CD4-positive, alpha-beta T cell treated with Interferon alpha-2 for 1 hour (primary cell): ENCODE data around the gene NHS.
A peak's percentile ranks its signal among the peaks of the same experiment; 100 is the strongest.

Experiments
- DNase-seq, 2 donors: peaks; one replicate each; pipeline ENCODE4 v3.0.0-alpha.2; 2020 to 2022

The NHS gene

DNA sequence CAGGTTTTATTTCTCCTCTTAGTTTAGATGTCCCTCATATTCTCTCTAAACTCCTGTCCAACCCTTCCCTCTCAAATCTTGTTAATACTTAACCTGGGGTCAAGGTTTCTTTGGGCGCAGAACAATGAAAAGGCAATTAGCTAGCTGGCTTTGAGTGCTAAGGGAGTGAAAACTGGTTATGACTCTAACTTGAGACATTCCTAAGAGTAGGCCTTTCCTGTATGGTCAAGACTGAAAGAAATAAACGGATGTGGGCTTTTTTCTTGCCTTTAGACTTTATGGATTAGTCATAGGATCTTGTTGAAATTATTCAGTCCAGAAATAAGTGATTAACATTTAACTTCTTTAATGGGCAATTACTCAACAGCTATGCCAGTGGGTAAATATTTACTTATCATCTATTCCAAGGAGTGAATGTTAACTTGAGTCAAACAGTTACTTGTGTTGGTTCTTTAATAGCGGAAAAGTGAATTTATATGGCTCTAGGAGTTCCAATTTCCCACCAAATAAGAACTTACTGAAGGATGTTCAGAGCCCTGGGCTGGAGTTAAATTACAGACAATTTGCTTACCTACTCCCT lies 220.5 kb downstream of the NHS start:
- no peak for DNase-seq

DNA sequence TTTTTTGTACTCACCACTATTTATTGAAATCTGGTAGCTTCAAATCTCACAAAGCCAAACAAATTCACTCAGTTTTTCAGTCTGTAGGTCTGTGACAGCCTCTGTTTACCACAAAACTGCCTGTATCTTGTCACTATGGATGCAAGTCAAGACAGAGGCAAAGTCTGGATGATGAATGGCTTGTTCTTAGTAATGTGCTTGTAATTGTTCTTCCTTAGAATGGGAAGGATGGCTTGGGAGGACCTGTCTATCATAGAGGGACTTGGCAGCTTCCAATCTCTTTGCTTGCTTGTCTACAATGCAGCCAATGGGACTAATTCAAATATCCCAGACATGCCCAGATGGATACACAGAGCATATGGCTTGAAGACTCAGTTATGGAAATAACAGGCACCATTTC lies 221.1 kb downstream of the NHS start:
- no peak for DNase-seq

DNA sequence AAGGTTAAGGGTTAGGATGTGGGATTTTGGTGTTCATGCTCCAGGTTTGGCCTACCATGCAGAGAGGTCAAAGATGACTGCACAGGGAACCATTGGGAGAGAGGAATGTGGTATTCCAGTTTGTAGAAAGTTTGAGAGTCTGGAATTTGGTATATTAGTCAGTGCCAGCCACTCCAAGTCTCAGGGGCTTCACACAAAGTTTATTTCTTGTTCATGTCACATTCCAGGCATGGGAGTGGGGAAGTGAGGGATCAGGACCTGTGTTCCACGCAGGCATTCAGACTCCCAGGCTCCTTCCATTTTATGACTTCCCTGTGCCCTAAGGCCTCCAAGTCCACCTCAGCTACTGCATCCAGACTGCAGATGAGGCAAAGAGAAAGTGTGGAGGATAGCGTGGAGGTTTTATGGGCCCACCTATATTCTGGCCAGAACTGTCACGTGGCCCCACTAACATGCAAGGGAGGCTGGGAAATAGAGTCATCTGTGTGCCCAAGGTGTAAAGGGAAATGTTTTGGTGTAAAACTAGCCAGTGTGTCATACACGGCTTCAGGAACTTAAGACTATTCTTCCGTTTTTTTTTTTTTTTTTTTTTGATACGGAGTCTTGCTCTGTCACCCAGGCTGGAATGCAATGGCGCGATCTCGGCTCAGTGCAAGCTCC lies 221.7 kb downstream of the NHS start:
- DNase-seq = no peak

DNA sequence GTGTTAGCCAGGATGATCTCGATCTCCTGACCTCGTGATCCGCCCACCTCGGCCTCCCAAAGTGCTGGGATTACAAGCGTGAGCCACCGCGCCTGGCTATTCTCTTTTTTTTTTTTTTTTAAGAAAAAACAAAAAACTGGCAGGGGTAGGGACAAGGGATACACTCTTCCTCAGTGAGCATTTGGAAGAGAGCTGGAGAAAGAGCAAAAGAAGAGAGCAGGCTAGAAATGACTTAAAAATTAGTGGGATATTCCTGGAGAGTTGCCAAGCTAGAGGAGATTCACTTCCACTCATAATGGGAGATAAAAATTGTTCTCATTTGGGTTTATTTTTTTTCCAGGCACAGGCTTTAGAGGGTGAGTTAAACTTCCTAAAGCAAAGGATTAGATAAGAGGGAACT lies 222.3 kb downstream of the NHS start:
- DNase-seq = no peak

- no peak for DNase-seq
These were observed 222.9 kb downstream of the NHS start for GRCh38 chrX:17597836-17598439.

DNA sequence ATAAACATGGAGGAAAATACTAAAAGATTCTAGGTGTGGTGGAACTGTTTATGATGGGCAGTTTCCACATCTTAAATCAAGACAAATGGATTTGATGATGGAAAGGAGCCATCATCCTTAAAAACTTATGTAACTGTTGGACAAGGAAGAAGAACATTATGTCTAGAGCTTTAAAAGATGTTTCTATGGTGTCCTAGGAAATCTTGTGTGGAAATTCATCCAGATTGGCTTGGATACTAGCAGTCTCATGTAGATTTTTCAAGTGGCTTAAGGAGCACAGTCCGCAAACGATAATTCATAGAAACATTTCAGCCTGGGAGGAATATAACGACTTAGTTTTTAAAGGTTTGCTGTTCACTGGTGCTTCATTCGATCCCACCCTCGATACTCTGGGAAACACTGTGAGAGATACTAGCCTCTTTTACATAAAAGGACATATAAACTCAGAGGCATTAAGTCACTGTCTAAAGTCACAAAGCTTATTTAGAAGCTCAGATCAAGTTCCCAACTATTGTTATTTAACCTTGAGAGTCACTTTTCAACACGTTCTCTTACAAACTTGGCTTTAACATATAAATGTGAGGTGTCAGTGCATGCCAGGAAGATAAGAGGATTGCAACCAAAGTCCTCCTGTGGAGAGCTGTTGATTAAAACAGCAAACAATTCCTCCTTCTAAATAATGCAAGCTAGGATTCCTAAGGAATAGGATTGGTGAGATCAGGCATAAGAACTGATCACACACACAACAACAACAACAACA lies 226.6 kb downstream of the NHS start:
- no peak for DNase-seq

DNA sequence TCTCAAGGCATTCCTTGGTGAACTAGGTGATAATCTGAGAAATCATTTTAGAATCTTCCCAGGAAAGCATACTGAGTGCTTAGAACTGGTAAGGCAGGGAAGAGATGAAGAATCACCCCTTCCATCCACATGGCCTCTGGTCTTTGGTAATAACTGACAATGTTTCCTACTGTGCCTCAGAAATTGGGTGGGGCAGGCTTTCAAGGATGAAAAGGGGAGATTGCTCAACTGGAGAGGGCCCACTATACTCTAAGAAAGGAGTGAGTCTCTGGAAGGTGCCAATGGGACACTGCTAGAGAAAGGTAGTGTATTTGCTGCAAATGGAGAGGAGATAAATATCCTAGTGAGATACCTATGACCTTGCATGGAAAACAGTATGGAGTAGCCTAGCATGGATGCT lies 227.2 kb downstream of the NHS start:
- no peak for DNase-seq

DNA sequence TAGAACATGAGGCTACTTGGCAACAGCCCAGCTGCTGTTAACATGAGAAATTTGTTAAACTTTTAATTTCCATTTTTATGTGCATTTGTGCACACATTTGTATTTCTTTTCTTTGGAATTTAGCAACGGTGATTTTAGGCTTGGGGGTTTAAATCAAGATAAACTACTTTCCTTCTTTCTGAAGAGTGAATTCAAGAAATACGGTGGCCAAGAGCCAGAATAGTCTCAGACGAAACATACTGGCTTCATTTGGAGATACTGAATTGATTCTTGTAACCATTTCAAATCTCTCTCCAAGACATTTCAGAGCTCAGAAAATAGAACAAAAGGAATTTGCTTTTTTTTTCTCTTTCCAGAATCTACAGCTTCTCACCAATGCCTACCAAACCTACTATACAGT lies 228.2 kb downstream of the NHS start:
- DNase-seq = no peak

DNA sequence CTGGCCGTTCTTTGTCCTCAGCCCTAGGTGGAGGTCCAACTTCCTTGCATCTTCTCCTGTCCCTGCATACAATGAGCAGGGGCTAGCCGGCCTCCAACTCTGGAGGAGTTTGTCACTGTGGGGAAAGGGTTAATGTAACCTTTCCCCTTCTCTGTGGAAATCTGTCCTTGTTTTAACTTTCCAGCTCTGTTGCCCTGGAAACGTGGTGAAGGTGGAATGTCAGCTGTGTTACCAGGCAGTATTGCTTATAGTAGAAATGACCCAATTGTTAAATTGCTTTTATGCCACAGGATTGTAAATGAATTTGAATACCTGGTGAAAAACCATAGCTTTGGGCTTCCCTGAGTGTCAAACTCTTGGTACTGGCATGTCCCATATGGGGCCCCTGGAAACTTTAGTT lies 230.7 kb downstream of the NHS start:
- DNase-seq = no peak

- no peak for DNase-seq
These were observed 231.2 kb downstream of the NHS start for GRCh38 chrX:17606231-17606630.

- no peak for DNase-seq
These were observed 233.9 kb downstream of the NHS start for GRCh38 chrX:17608888-17609287.

DNA sequence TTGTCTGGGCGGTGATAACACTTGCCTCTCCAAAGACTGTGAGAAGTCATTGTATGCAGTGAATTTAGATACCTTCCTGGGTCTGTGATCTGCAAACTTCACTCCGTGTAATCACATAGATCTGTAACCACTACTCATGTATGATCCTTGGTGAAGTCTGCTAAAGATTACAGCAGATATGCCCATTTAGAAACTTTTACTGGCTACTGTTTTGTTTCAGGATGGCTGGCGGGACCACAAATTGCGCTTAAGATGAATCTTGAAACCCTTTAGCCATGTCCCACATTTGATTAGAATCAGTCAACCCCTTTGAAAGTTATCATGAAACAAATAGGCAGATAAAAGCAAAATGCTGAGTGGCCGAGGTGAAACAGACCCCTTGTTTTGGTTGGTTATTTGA lies 235.8 kb downstream of the NHS start:
- DNase-seq = no peak

DNA sequence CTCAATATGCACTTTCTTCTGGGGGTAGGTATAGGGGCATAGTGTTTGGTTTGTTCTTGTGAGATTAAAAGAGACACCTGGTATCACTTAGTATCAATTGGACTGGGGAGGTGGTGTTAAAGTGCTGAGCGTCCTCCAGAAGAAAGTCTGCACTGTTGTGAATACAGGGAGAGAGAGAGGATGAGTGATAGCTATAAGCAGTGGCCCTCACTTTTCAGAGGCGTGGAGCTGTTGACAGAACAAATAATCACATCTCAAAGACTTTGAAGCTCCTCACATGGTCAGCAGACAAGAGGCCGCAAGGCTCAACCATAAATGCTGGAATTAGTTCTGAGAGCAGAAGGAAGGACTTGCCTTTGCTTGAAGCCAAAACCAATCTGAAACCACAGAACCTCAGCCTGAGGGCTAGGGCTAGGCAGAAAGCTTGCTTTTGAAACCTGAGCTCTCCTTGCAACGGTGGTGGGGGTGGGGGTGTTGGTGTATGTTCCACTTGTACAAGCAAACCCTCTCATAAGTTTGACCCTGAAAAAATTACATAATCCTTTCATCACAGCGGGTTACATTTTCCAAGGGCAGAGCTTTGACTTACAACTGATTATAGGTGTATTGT lies 239.1 kb downstream of the NHS start:
- no peak for DNase-seq

GRCh38 chrX:17616936-17617335 lies 241.9 kb downstream of the NHS start:
- no peak for DNase-seq

GRCh38 chrX:17617806-17618205 lies 242.8 kb downstream of the NHS start:
- no peak for DNase-seq

DNA sequence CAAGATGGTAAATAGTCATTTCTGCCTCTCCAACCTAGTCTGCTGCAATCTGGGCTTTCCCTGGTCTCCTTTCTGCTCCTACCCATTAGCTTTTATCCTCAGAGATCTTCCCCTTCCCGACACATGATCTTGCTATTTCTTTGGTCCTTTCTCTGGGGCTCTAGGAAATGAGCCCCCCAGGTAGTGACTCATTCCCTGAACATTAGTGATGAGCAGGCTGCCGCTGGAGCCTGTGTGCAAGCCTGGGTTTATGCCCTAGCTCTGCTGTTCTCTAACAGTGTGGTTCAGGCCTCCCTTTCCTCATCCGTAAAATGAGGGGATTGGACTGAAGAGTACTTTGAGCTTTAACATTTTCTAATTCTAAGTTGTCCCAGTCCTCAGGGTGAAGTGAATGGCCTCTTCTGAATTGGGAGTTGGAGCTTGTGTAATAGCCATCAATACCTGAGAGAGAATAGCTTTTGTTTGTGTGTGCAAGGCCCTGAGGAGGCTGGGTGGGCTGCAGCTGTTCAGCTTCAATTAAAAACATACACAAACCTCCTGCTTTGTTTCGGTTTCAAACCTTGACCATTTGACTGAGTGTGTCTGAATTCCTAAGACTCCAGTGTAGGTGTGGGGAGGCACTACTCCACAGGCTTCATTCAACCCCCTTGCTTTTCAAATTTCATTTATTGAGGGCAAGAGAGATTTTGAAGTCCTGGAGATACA lies 246.7 kb downstream of the NHS start:
- DNase-seq = no peak

DNA sequence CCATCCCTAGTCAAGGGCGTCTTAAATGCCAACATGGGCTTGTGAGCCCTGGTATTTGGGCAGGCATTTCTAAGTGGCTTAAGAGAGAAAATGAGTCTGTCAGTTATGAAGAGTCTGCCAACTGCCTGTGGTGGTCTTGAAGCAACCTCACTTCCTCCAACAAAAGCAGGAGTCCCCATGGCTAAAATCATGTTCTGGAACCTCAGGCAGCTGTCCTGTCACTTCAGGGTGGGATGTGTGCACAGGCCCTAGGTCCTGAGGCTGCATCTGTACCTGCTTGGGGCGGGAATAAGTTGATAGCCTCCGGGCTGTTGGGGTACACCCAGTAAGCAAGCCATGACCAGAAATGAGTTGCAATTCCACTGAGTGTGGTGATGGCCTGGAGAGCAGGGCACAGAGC lies 247.3 kb downstream of the NHS start:
- no peak for DNase-seq

- DNase-seq = no peak
These were observed 248.8 kb downstream of the NHS start for GRCh38 chrX:17623750-17624149.

DNA sequence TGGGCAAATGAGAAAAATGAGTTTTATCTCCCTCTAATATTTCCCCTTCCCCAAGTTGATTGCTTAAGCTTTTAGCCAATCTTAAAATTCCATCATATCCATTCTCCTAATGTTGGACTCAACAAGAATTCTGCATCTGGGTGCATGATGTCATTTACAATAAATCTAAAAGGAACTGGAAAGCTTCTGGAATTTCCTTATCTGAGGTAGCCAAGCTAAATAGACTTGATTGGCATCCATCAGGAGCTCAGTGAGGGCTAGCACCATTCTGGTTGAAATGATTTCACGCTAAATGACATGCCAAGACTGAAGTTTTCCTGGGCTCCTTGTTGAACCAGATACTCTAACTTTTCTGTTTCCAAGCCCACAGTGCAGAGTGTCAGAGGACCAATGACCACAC lies 252.0 kb downstream of the NHS start:
- DNase-seq = no peak

GRCh38 chrX:17628976-17629375 lies 254.0 kb downstream of the NHS start:
- DNase-seq = no peak

DNA sequence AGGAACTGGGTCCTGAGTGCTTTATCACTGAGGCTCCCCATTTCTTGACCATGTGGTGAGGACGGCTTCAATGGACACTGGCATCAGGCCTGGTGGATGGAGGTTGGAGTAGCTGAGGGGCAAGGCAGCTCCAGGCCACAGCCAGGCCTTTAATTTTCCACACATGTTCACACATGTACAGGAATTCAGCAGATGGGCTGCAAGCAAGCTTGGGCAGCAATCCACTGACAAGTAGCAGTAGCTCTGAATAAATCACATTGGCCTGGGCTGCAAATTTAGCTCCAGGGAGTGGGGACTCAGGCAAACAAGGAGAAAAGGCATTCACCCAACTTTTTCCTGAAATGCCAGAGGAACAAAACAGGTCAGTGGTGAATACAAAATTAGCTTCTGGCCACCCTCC lies 254.5 kb downstream of the NHS start:
- no peak for DNase-seq

GRCh38 chrX:17631647-17632046 lies 256.6 kb downstream of the NHS start:
- DNase-seq = no peak

GRCh38 chrX:17632942-17633341 lies 257.9 kb downstream of the NHS start:
- DNase-seq = peak in 1 of 2 donors; percentile 5
